ENCODE results near the gene IGFBP5.

The IGFBP5 gene

GRCh38 chr2:216677439-216678097 lies 17.8 kb downstream of the IGFBP5 start:
- no peak for TF ChIP-seq EZH2phosphoT487 (IDR thresholded peaks at IDR 0.05; ENCODE audit: low read depth)
- TF ChIP-seq CTCF (IDR thresholded peaks at IDR 0.05; ENCODE audit: low read depth, low read length): no peak
- H3K79me2 ChIP-seq (ENCODE audit: low read length): no peaks in the 10 kb centered on the region

GRCh38 chr2:216676630-216677029 lies 18.7 kb downstream of the IGFBP5 start:
- no peak overlapping the region for H3K4me3 ChIP-seq (ENCODE audit: low read length)
- H3K79me2 ChIP-seq (ENCODE audit: low read length): no peaks in the 10 kb centered on the region
- H3K4me1 ChIP-seq (ENCODE audit: low read length): no peaks in the 10 kb centered on the region
- H3K36me3 ChIP-seq (replicated peaks; ENCODE audit: low read depth, low read length): no peaks in the 10 kb centered on the region
- H2AFZ ChIP-seq (ENCODE audit: low read depth, low read length): no peak overlapping the region
- TF ChIP-seq CTCF (IDR thresholded peaks at IDR 0.05; ENCODE audit: low read depth, low read length) (no peak), EZH2phosphoT487 (IDR thresholded peaks at IDR 0.05; ENCODE audit: low read depth) (no peak)
- H3K27me3 ChIP-seq (ENCODE audit: low read depth, low read length): no peaks in the 10 kb centered on the region; the same call in 1 of the 2 replicates
- H3K9me3 ChIP-seq (ENCODE audit: insufficient read depth, low read length): no peaks in the 10 kb centered on the region
- no peak overlapping the region for H3K9ac ChIP-seq (ENCODE audit: low read length)
- no peak overlapping the region for H3K4me2 ChIP-seq (ENCODE audit: low read length)
- no peaks in the 10 kb centered on the region for H4K20me1 ChIP-seq (ENCODE audit: insufficient read depth, low read length)
- H3K27ac ChIP-seq (ENCODE audit: low read length): no peak overlapping the region

More at GRCh38 chr2:216677439-216678097, 17.8 kb downstream of the IGFBP5 start:
- Histone ChIP-seq H4K20me1 (ENCODE audit: insufficient read depth, low read length) (no peaks in the 10 kb centered on the region), H3K9me3 (ENCODE audit: insufficient read depth, low read length) (no peaks in the 10 kb centered on the region), H3K36me3 (replicated peaks; ENCODE audit: low read depth, low read length) (no peaks in the 10 kb centered on the region), H3K4me2 (ENCODE audit: low read length) (no peak overlapping the region), H2AFZ (ENCODE audit: low read depth, low read length) (no peak overlapping the region), H3K4me1 (ENCODE audit: low read length) (0 out of 2 replicates have a peak, but pooled peaks cover 2% of the 10 kb centered on the region), H3K27ac (ENCODE audit: low read length) (no peak overlapping the region), H3K4me3 (ENCODE audit: low read length) (no peak overlapping the region), H3K27me3 (ENCODE audit: low read depth, low read length) (no peaks in the 10 kb centered on the region; the same call in 1 of the 2 replicates), H3K9ac (ENCODE audit: low read length) (no peak overlapping the region)

- TF ChIP-seq CTCF (IDR thresholded peaks at IDR 0.05; ENCODE audit: low read depth, low read length): no peak
- no peak for TF ChIP-seq EZH2phosphoT487 (IDR thresholded peaks at IDR 0.05; ENCODE audit: low read depth)
- Histone ChIP-seq H2AFZ (ENCODE audit: low read depth, low read length) (no peak overlapping the region), H3K9ac (ENCODE audit: low read length) (no peak overlapping the region), H3K4me2 (ENCODE audit: low read length) (no peak overlapping the region), H3K27me3 (ENCODE audit: low read depth, low read length) (no peaks in the 10 kb centered on the region; the same call in 1 of the 2 replicates), H3K27ac (ENCODE audit: low read length) (no peak overlapping the region), H3K79me2 (ENCODE audit: low read length) (no peaks in the 10 kb centered on the region), H3K36me3 (replicated peaks; ENCODE audit: low read depth, low read length) (no peaks in the 10 kb centered on the region), H3K9me3 (ENCODE audit: insufficient read depth, low read length) (no peaks in the 10 kb centered on the region), H3K4me3 (ENCODE audit: low read length) (no peak overlapping the region), H4K20me1 (ENCODE audit: insufficient read depth, low read length) (no peaks in the 10 kb centered on the region), H3K4me1 (ENCODE audit: low read length) (no peaks in the 10 kb centered on the region)
Measured at GRCh38 chr2:216674376-216674775, 21.0 kb downstream of the IGFBP5 start.

- no peak overlapping the region for H3K4me3 ChIP-seq (ENCODE audit: low read length)
- no peaks in the 10 kb centered on the region for H3K36me3 ChIP-seq (replicated peaks; ENCODE audit: low read depth, low read length)
- no peak overlapping the region for H3K9ac ChIP-seq (ENCODE audit: low read length)
- no peak overlapping the region for H3K4me2 ChIP-seq (ENCODE audit: low read length)
- TF ChIP-seq CTCF (IDR thresholded peaks at IDR 0.05; ENCODE audit: low read depth, low read length) (no peak), EZH2phosphoT487 (IDR thresholded peaks at IDR 0.05; ENCODE audit: low read depth) (no peak)
- H3K9me3 ChIP-seq (ENCODE audit: insufficient read depth, low read length): no peaks in the 10 kb centered on the region
- H3K27ac ChIP-seq (ENCODE audit: low read length): no peak overlapping the region
- no peak overlapping the region for H2AFZ ChIP-seq (ENCODE audit: low read depth, low read length)
- no peaks in the 10 kb centered on the region for H3K4me1 ChIP-seq (ENCODE audit: low read length)
- H3K27me3 ChIP-seq (ENCODE audit: low read depth, low read length): no peaks in the 10 kb centered on the region; the same call in 1 of the 2 replicates
- no peaks in the 10 kb centered on the region for H4K20me1 ChIP-seq (ENCODE audit: insufficient read depth, low read length)
- H3K79me2 ChIP-seq (ENCODE audit: low read length): no peaks in the 10 kb centered on the region
Measured at GRCh38 chr2:216673609-216674008, 21.7 kb downstream of the IGFBP5 start.
